H1 (cell line): Measurements from ENCODE around the gene SLC5A11. TPM values are rescaled to one million over a fixed set of nuclear protein-coding genes. Genes with fewer than 3 reads are reported as not detected.

Experiments
- CTCF ChIA-PET: fragments of 300-600 bp; sonication (Branson Sonifier 250); formaldehyde crosslinking; loops from one replicate; lab custom pipeline; 2021; ENCODE audit not compliant: partially characterized antibody; lab: Charles Lee
- POLR2A ChIA-PET: fragments of 300-600 bp; sonication (Branson Sonifier 250); formaldehyde crosslinking; loops from one replicate; lab custom pipeline; 2021; ENCODE audit warnings: inconsistent platforms; ENCODE audit not compliant: partially characterized antibody; lab: Charles Lee
- DNase-seq, 2 experiments: peaks; one replicate each; pipeline versions ENCODE4 v3.0.0 to v3.0.0-alpha.2; 2010 to 2022; ENCODE audit warnings: low spot score in 2 of 2, low read depth in 1 of 2, mixed read lengths in 1 of 2
- FAIRE-seq: peaks from 2 replicates; lab custom pipeline; 2011; peaks lifted over from hg19 to GRCh38; lab: Jason Lieb, UNC
- H2AFZ ChIP-seq: 2 replicates; pipeline ENCODE4 v1.8.1; 2012; ENCODE audit warnings: low read length, inconsistent platforms
- H2AK5ac ChIP-seq: 2 replicates; pipeline ENCODE4 v1.6.1; 2013; ENCODE audit warnings: low read depth, low read length
- H2BK120ac ChIP-seq: replicated peaks from 2 replicates; pipeline ENCODE3; 2013; ENCODE audit warnings: low read depth, low read length, inconsistent platforms
- H2BK12ac ChIP-seq: 2 replicates; pipeline ENCODE4 v1.6.1; 2013; ENCODE audit warnings: low read depth, low read length
- H2BK15ac ChIP-seq: 2 replicates; pipeline ENCODE4 v1.6.1; 2013; ENCODE audit warnings: low read length
- H2BK20ac ChIP-seq: 2 replicates; pipeline ENCODE4 v1.6.1; 2013; ENCODE audit warnings: low read length
- H2BK5ac ChIP-seq: 2 replicates; pipeline ENCODE4 v1.6.1; 2013; ENCODE audit warnings: low read depth, low read length
- H3K14ac ChIP-seq: 2 replicates; pipeline ENCODE4 v1.6.1; 2013; ENCODE audit warnings: inconsistent platforms; ENCODE audit not compliant: insufficient read length
- H3K18ac ChIP-seq: 2 replicates; pipeline ENCODE4 v1.6.1; 2013; ENCODE audit warnings: low read length; ENCODE audit errors: extremely low read depth
- H3K23ac ChIP-seq: 2 replicates; pipeline ENCODE4 v1.6.1; 2013; ENCODE audit warnings: inconsistent platforms; ENCODE audit not compliant: insufficient read length
- H3K23me2 ChIP-seq: 2 replicates; pipeline ENCODE4 v1.6.1; 2013; ENCODE audit warnings: low read depth, low read length
- H3K27ac ChIP-seq: 2 replicates; pipeline ENCODE4 v1.6.1; 2011; ENCODE audit warnings: low read depth, low read length, inconsistent platforms
- H3K27me3 ChIP-seq, 4 experiments: replicated peaks in 1 of 4; 1 replicate in 1 of 4; 2 replicates in 3 of 4; pipeline versions ENCODE4 v1.6.1 to v1.8.1; 2011 to 2013; ENCODE audit warnings: low read length in 3 of 4, mild to moderate bottlenecking in 3 of 4, inconsistent platforms in 2 of 4, mixed read lengths in 2 of 4, moderate library complexity in 1 of 4; ENCODE audit not compliant: control insufficient read depth in 3 of 4, insufficient read depth in 3 of 4; ENCODE audit errors: extremely low read depth in 1 of 4
- H3K36me3 ChIP-seq, 4 experiments: 2 replicates each; pipeline versions ENCODE4 v1.6.1 to v1.8.1; 2011 to 2013; ENCODE audit warnings: mild to moderate bottlenecking in 4 of 4, low read length in 3 of 4, moderate library complexity in 2 of 4, control low read depth in 1 of 4, inconsistent platforms in 1 of 4; ENCODE audit not compliant: insufficient read depth in 4 of 4, control insufficient read depth in 2 of 4
- H3K4ac ChIP-seq: replicated peaks from 2 replicates; pipeline ENCODE3; 2013; ENCODE audit warnings: low read length, low read depth, mixed read lengths, inconsistent platforms; ENCODE audit not compliant: insufficient read length
- H3K4me1 ChIP-seq, 4 experiments: replicated peaks in 1 of 4; 1 replicate in 1 of 4; 2 replicates in 3 of 4; pipeline versions ENCODE4 v1.6.1 to v1.8.1; 2011 to 2013; ENCODE audit warnings: low read length in 3 of 4, inconsistent platforms in 2 of 4, mixed read lengths in 1 of 4; ENCODE audit not compliant: insufficient read depth in 4 of 4, control insufficient read depth in 3 of 4
- H3K4me2 ChIP-seq, 2 experiments: 2 replicates each; pipeline versions ENCODE4 v1.6.1 to v1.8.1; 2011 to 2013; ENCODE audit warnings: low read depth in 2 of 2, low read length in 2 of 2, control low read depth in 1 of 2, inconsistent platforms in 1 of 2, mild to moderate bottlenecking in 1 of 2; ENCODE audit not compliant: insufficient read depth in 1 of 2
- H3K4me3 ChIP-seq, 4 experiments: fragments of 200-600, 300-600 bp in 1 of 4; sonication (generic), shearing (Covaris generic), sonication (Bioruptor Twin) in 1 of 4; 2 replicates each; pipeline versions ENCODE4 v1.5.1 to v1.8.1; 2011 to 2016; ENCODE audit warnings: low read length in 4 of 4, low read depth in 3 of 4, control low read depth in 2 of 4, inconsistent platforms in 2 of 4, mild to moderate bottlenecking in 2 of 4, mixed read lengths in 1 of 4, moderate library complexity in 1 of 4; ENCODE audit not compliant: insufficient read depth in 2 of 4; ENCODE audit errors: extremely low read depth in 1 of 4
- H3K56ac ChIP-seq: replicated peaks from 2 replicates; pipeline ENCODE3; 2013; ENCODE audit warnings: low read depth, mild to moderate bottlenecking, mixed read lengths, low read length, inconsistent platforms; ENCODE audit not compliant: insufficient read length
- H3K79me1 ChIP-seq: 2 replicates; pipeline ENCODE4 v1.6.1; 2013; ENCODE audit warnings: low read depth, low read length, control low read depth
- H3K79me2 ChIP-seq, 2 experiments: 2 replicates each; pipeline versions ENCODE4 v1.6.1 to v1.8.1; 2012 to 2013; ENCODE audit warnings: low read length in 2 of 2, mild to moderate bottlenecking in 2 of 2, inconsistent platforms in 1 of 2; ENCODE audit not compliant: insufficient read depth in 2 of 2, control insufficient read depth in 1 of 2
- H3K9ac ChIP-seq, 4 experiments: replicated peaks in 1 of 4; 1 replicate in 1 of 4; 2 replicates in 3 of 4; pipeline versions ENCODE4 v1.6.1 to v1.8.1; 2011 to 2013; ENCODE audit warnings: low read depth in 3 of 4, low read length in 3 of 4, control low read depth in 2 of 4, mild to moderate bottlenecking in 2 of 4, moderate library complexity in 2 of 4, inconsistent platforms in 1 of 4; ENCODE audit errors: extremely low read depth in 1 of 4
- H3K9me3 ChIP-seq, 2 experiments: 2 replicates each; pipeline versions ENCODE4 v1.6.1 to v1.8.1; 2012 to 2013; ENCODE audit warnings: mild to moderate bottlenecking in 2 of 2, moderate library complexity in 2 of 2, control low read depth in 1 of 2, inconsistent platforms in 1 of 2, low read depth in 1 of 2, low read length in 1 of 2, mixed read lengths in 1 of 2; ENCODE audit not compliant: insufficient read depth in 2 of 2
- H4K20me1 ChIP-seq, 2 experiments: replicated peaks in 1 of 2; 2 replicates each; pipeline versions ENCODE3 to v1.8.1; 2011 to 2013; ENCODE audit warnings: inconsistent platforms in 2 of 2, low read length in 2 of 2, mild to moderate bottlenecking in 1 of 2; ENCODE audit not compliant: insufficient read depth in 2 of 2, control insufficient read depth in 1 of 2
- H4K5ac ChIP-seq: 2 replicates; pipeline ENCODE4 v1.6.1; 2013; ENCODE audit warnings: low read length, low read depth, mixed read lengths, inconsistent platforms; ENCODE audit not compliant: insufficient read length
- H4K8ac ChIP-seq: 2 replicates; pipeline ENCODE4 v1.8.0; 2013; ENCODE audit warnings: mild to moderate bottlenecking, moderate library complexity, low read length, inconsistent platforms; ENCODE audit not compliant: insufficient read depth; ENCODE audit errors: extremely low read depth
- H4K91ac ChIP-seq: replicated peaks from 2 replicates; pipeline ENCODE3; 2013; ENCODE audit warnings: low read length, mixed read lengths, inconsistent platforms; ENCODE audit not compliant: insufficient read length
- EGR1 ChIP-seq: IDR thresholded peaks from 2 replicates; pipeline ENCODE4 v1.6.1; 2011; ENCODE audit warnings: low read depth, low read length, borderline replicate concordance
- GABPA ChIP-seq: IDR thresholded peaks from 2 replicates; pipeline ENCODE4 v1.6.1; 2011; ENCODE audit warnings: mild to moderate bottlenecking, low read length, moderate library complexity, borderline replicate concordance; ENCODE audit not compliant: insufficient read depth
- MAFK ChIP-seq: IDR thresholded peaks from 2 replicates; pipeline ENCODE4 v1.6.1; 2012; ENCODE audit warnings: low read depth, mild to moderate bottlenecking, improper control_type of control experiment, low read length
- PHF8 ChIP-seq: fragments of 200-600 bp; sonication (generic); conservative IDR thresholded peaks from 2 replicates; pipeline ENCODE4 v1.7.1; 2012; ENCODE audit warnings: low read depth, mild to moderate bottlenecking, inconsistent platforms, low read length, moderate library complexity
- POLR2A ChIP-seq, 2 experiments: IDR thresholded peaks; 1 replicate in 1 of 2; 2 replicates in 1 of 2; pipeline ENCODE4 v1.6.1; 2011; ENCODE audit warnings: low read depth in 2 of 2, low read length in 2 of 2, mild to moderate bottlenecking in 2 of 2; ENCODE audit errors: control extremely low read depth in 1 of 2
- RXRA ChIP-seq: IDR thresholded peaks from 2 replicates; pipeline ENCODE4 v1.6.1; 2011; ENCODE audit warnings: low read depth, mild to moderate bottlenecking, low read length, moderate library complexity; ENCODE audit not compliant: insufficient read depth
- TCF12 ChIP-seq: IDR thresholded peaks from 2 replicates; pipeline ENCODE4 v1.6.1; 2011; ENCODE audit warnings: low read depth, mild to moderate bottlenecking, low read length
- USF2 ChIP-seq: IDR thresholded peaks from 2 replicates; pipeline ENCODE4 v1.6.1; 2011; ENCODE audit warnings: low read length, improper control_type of control experiment
- WGBS, 2 experiments: shearing (Covaris generic) in 1 of 2; methylation state at CpG; one replicate each; pipeline versions ENCODE4 v1.1.6 to v1.1.7; 2013 to 2015; ENCODE audit warnings: low lambda C conversion rate in 2 of 2, mixed read lengths in 2 of 2, inconsistent platforms in 1 of 2, low coverage in 1 of 2, missing lambda C conversion rate in 1 of 2; ENCODE audit not compliant: insufficient replicate concordance in 2 of 2, insufficient coverage in 1 of 2, insufficient read length in 1 of 2; ENCODE audit errors: extremely low coverage in 1 of 2, missing lambda C conversion rate in 1 of 2; 5-methylcytosine and 5-hydroxymethylcytosine counted together
- polyA plus RNA-seq, 7 experiments: library from polyadenylated mRNA; depleted of rRNA in 3 of 7; stranded (reverse) in 5 of 7; unstranded in 2 of 7; fragments of >200 nt in 5 of 7; fragments of 200-250 nt in 2 of 7; gene quantifications; 1 replicate in 5 of 7; 2 replicates in 1 of 7; 4 replicates in 1 of 7; pipeline versions ENCODE4 v1.2.1 to v1.2.3, GENCODE V29; 2011 to 2013; ENCODE audit warnings: missing spikeins in 2 of 7, mixed read lengths in 2 of 7
- total RNA-seq: library from RNA; stranded (reverse); fragmentation: NEBNext Ultra II Directional; extraction: Animal tissue kit (Norgen Biotek cat#: 25700); gene quantifications from 2 replicates; pipeline ENCODE4 v1.2.1, GENCODE V29; 2021

The SLC5A11 gene
- total and polyA plus RNA-seq, 2 of the 8 experiments (the other 6 are each of a cell fraction or from before 2014, with no cell fraction given) = 0.26 to 0.59 TPM

GRCh38 chr16:24890746-24891145 is 45.0 kb downstream of the SLC5A11 start:
- no peak overlapping the region for H4K8ac ChIP-seq
- no peaks in the 10 kb centered on the region for H3K4me1 ChIP-seq
- H3K9ac ChIP-seq = no peak overlapping the region
- H3K18ac ChIP-seq = no peak overlapping the region
- no peaks in the 10 kb centered on the region for H3K23me2 ChIP-seq
- 85% methylated on average over 13 of the region's 13 CpGs; no CpG with 5 or more reads in 1 of the 2 experiments for WGBS, 2 experiments
- no peak overlapping the region for H3K14ac ChIP-seq
- H3K4me2 ChIP-seq = no peak overlapping the region
- no peaks in the 10 kb centered on the region for H3K36me3 ChIP-seq
- no peaks in the 10 kb centered on the region for H3K79me2 ChIP-seq
- H3K4me3 ChIP-seq = no peak overlapping the region
- no peak overlapping the region for H3K56ac ChIP-seq
- H3K79me1 ChIP-seq = no peaks in the 10 kb centered on the region
- no peak overlapping the region for H4K91ac ChIP-seq
- ChIA-PET POLR2A (no interaction called here), CTCF (interaction anchor here (0.6 to 1.3 kb wide), 4 partner anchors 14 to 308 kb away, joined by 3 to 9 read pairs (median 4); no protein-coding TSS in a partner anchor)
- H3K27me3 ChIP-seq = peaks cover 0 to 1% (median 0%) of the 10 kb centered on the region in 4 experiments; a peak in 1 of 7 replicates
- H2BK12ac ChIP-seq = no peak overlapping the region
- no peak overlapping the region for H2AK5ac ChIP-seq
- H3K27ac ChIP-seq = no peak overlapping the region
- no peak overlapping the region for H2AFZ ChIP-seq
- no peaks in the 10 kb centered on the region for H3K9me3 ChIP-seq
- TF ChIP-seq TCF12 (no peak), USF2 (no peak), EGR1 (no peak), GABPA (no peak), POLR2A (IDR thresholded peaks at IDR 0.05; ENCODE audit: control extremely low read depth in 1 of 2, low read depth in 2 of 2, low read length in 2 of 2) (no peak), RXRA (no peak), MAFK (no peak), PHF8 (no peak)
- no peak for DNase-seq
- no peak overlapping the region for H2BK5ac ChIP-seq
- FAIRE-seq = no peak
- H4K20me1 ChIP-seq = no peaks in the 10 kb centered on the region
- H3K23ac ChIP-seq = no peak overlapping the region
- H3K4ac ChIP-seq = no peak overlapping the region
- H2BK120ac ChIP-seq = no peak overlapping the region
- no peak overlapping the region for H2BK15ac ChIP-seq
- no peak overlapping the region for H4K5ac ChIP-seq
- H2BK20ac ChIP-seq = no peak overlapping the region
